ENCODE data around the gene GTPBP3.
"Not testable (repeated sequence)": the region's sequence is repeated elsewhere in the genome, so short reads cannot be mapped to it uniquely, and the experiment has no call there.

The GTPBP3 gene

GRCh38 chr19:17336872-17337674 is at the start of gene GTPBP3:
TSS of gene GTPBP3 (plus strand) at chr19:17337553. CDS start at chr19:17337612, 59 bp downstream.
- H3K4me1 ChIP-seq (ENCODE audit: control insufficient read depth in 1 of 2, insufficient read depth in 2 of 2, low read length in 2 of 2): peaks cover 20 to 36% of the 10 kb centered on the region in 2 donors
- H3K36me3 ChIP-seq (ENCODE audit: control insufficient read depth in 1 of 2, insufficient read depth in 2 of 2, low read length in 2 of 2): peaks cover 0 to 7% of the 10 kb centered on the region in 2 donors
- no peaks in the 10 kb centered on the region for H3K9me3 ChIP-seq (ENCODE audit: control insufficient read depth in 1 of 2, low read length in 2 of 2)

GRCh38 chr19:17289489-17289888 is 47.9 kb upstream of the GTPBP3 start:
- H3K9me3 ChIP-seq (ENCODE audit: control insufficient read depth in 1 of 2, low read length in 2 of 2): no peaks in the 10 kb centered on the region
- H3K27ac ChIP-seq (ENCODE audit: low read depth, low read length): no peak overlapping the region
- H3K4me3 ChIP-seq (ENCODE audit: low read depth in 1 of 2, low read length in 2 of 2): no peak overlapping the region
- H3K9ac ChIP-seq (ENCODE audit: low read depth in 1 of 2, low read length in 2 of 2): no peak overlapping the region
- no peaks in the 10 kb centered on the region for H3K36me3 ChIP-seq (ENCODE audit: control insufficient read depth in 1 of 2, insufficient read depth in 2 of 2, low read length in 2 of 2)
- peaks cover 0 to 9% of the 10 kb centered on the region in 2 donors for H3K4me1 ChIP-seq (ENCODE audit: control insufficient read depth in 1 of 2, insufficient read depth in 2 of 2, low read length in 2 of 2)
- H3K27me3 ChIP-seq (ENCODE audit: control insufficient read depth in 1 of 2, insufficient read depth in 2 of 2, low read length in 2 of 2): peaks cover 0 to 3% of the 10 kb centered on the region in 2 donors

More at GRCh38 chr19:17336872-17337674, at the start of gene GTPBP3:
- Histone ChIP-seq H3K9ac (ENCODE audit: low read depth in 1 of 2, low read length in 2 of 2) (peak within 1 kb of the TSS; percentile 93 to 94), H3K4me3 (ENCODE audit: low read depth in 1 of 2, low read length in 2 of 2) (peak within 1 kb of the TSS; percentile 95 to 99), H3K27me3 (ENCODE audit: control insufficient read depth in 1 of 2, insufficient read depth in 2 of 2, low read length in 2 of 2) (no peaks in the 10 kb centered on the region), H3K27ac (ENCODE audit: low read depth, low read length) (peak within 1 kb of the TSS; percentile 93)

- Histone ChIP-seq H3K36me3 (ENCODE audit: control insufficient read depth in 1 of 2, insufficient read depth in 2 of 2, low read length in 2 of 2) (no peaks in the 10 kb centered on the region), H3K27ac (ENCODE audit: low read depth, low read length) (peak overlapping the region; percentile 25), H3K4me1 (ENCODE audit: control insufficient read depth in 1 of 2, insufficient read depth in 2 of 2, low read length in 2 of 2) (peaks cover 0 to 9% of the 10 kb centered on the region in 2 donors), H3K4me3 (ENCODE audit: low read depth in 1 of 2, low read length in 2 of 2) (peak overlapping the region; percentile 83 to 88), H3K9ac (ENCODE audit: low read depth in 1 of 2, low read length in 2 of 2) (peak overlapping the region; percentile 48 to 64), H3K9me3 (ENCODE audit: control insufficient read depth in 1 of 2, low read length in 2 of 2) (no peaks in the 10 kb centered on the region), H3K27me3 (ENCODE audit: control insufficient read depth in 1 of 2, insufficient read depth in 2 of 2, low read length in 2 of 2) (no peaks in the 10 kb centered on the region)
These were observed 44.9 kb upstream of the GTPBP3 start for GRCh38 chr19:17292301-17293074.

- no peak overlapping the region for H3K27ac ChIP-seq (ENCODE audit: low read depth, low read length)
- no peak overlapping the region for H3K4me3 ChIP-seq (ENCODE audit: low read depth in 1 of 2, low read length in 2 of 2)
- no peaks in the 10 kb centered on the region for H3K36me3 ChIP-seq (ENCODE audit: control insufficient read depth in 1 of 2, insufficient read depth in 2 of 2, low read length in 2 of 2)
- peaks cover 3% of the 10 kb centered on the region in 2 donors for H3K9me3 ChIP-seq (ENCODE audit: control insufficient read depth in 1 of 2, low read length in 2 of 2)
- no peak overlapping the region for H3K9ac ChIP-seq (ENCODE audit: low read depth in 1 of 2, low read length in 2 of 2)
- H3K4me1 ChIP-seq (ENCODE audit: control insufficient read depth in 1 of 2, insufficient read depth in 2 of 2, low read length in 2 of 2): peaks cover 0 to 9% of the 10 kb centered on the region in 2 donors
- no peaks in the 10 kb centered on the region for H3K27me3 ChIP-seq (ENCODE audit: control insufficient read depth in 1 of 2, insufficient read depth in 2 of 2, low read length in 2 of 2)
These were observed 43.7 kb upstream of the GTPBP3 start for GRCh38 chr19:17293605-17294004.

GRCh38 chr19:17294051-17294891 is 43.1 kb upstream of the GTPBP3 start:
- no peak overlapping the region for H3K27ac ChIP-seq (ENCODE audit: low read depth, low read length)
- H3K36me3 ChIP-seq (ENCODE audit: control insufficient read depth in 1 of 2, insufficient read depth in 2 of 2, low read length in 2 of 2): no peaks in the 10 kb centered on the region
- H3K4me1 ChIP-seq (ENCODE audit: control insufficient read depth in 1 of 2, insufficient read depth in 2 of 2, low read length in 2 of 2): peaks cover 0 to 9% of the 10 kb centered on the region in 2 donors
- H3K9ac ChIP-seq (ENCODE audit: low read depth in 1 of 2, low read length in 2 of 2): no peak overlapping the region
- no peak overlapping the region for H3K4me3 ChIP-seq (ENCODE audit: low read depth in 1 of 2, low read length in 2 of 2)
- no peaks in the 10 kb centered on the region for H3K27me3 ChIP-seq (ENCODE audit: control insufficient read depth in 1 of 2, insufficient read depth in 2 of 2, low read length in 2 of 2)
- H3K9me3 ChIP-seq (ENCODE audit: control insufficient read depth in 1 of 2, low read length in 2 of 2): peaks cover 3% of the 10 kb centered on the region in 2 donors

GRCh38 chr19:17295551-17295950 is 41.8 kb upstream of the GTPBP3 start:
- not testable (repeated sequence) for H3K27ac ChIP-seq (ENCODE audit: low read depth, low read length); H3K36me3 ChIP-seq (ENCODE audit: control insufficient read depth in 1 of 2, insufficient read depth in 2 of 2, low read length in 2 of 2); H3K9me3 ChIP-seq (ENCODE audit: control insufficient read depth in 1 of 2, low read length in 2 of 2)

GRCh38 chr19:17296273-17296672 is 41.1 kb upstream of the GTPBP3 start:
- H3K27ac ChIP-seq (ENCODE audit: low read depth, low read length): no peak overlapping the region
- peaks cover 0 to 9% of the 10 kb centered on the region in 2 donors for H3K4me1 ChIP-seq (ENCODE audit: control insufficient read depth in 1 of 2, insufficient read depth in 2 of 2, low read length in 2 of 2)
- H3K27me3 ChIP-seq (ENCODE audit: control insufficient read depth in 1 of 2, insufficient read depth in 2 of 2, low read length in 2 of 2): no peaks in the 10 kb centered on the region
- peaks cover 3% of the 10 kb centered on the region in 2 donors for H3K9me3 ChIP-seq (ENCODE audit: control insufficient read depth in 1 of 2, low read length in 2 of 2)
- H3K9ac ChIP-seq (ENCODE audit: low read depth in 1 of 2, low read length in 2 of 2): no peak overlapping the region
- H3K4me3 ChIP-seq (ENCODE audit: low read depth in 1 of 2, low read length in 2 of 2): no peak overlapping the region
- H3K36me3 ChIP-seq (ENCODE audit: control insufficient read depth in 1 of 2, insufficient read depth in 2 of 2, low read length in 2 of 2): no peaks in the 10 kb centered on the region

More at GRCh38 chr19:17295551-17295950, 41.8 kb upstream of the GTPBP3 start:
- H3K4me1 ChIP-seq (ENCODE audit: control insufficient read depth in 1 of 2, insufficient read depth in 2 of 2, low read length in 2 of 2); H3K9ac ChIP-seq (ENCODE audit: low read depth in 1 of 2, low read length in 2 of 2); H3K4me3 ChIP-seq (ENCODE audit: low read depth in 1 of 2, low read length in 2 of 2); H3K27me3 ChIP-seq (ENCODE audit: control insufficient read depth in 1 of 2, insufficient read depth in 2 of 2, low read length in 2 of 2): not testable (repeated sequence)

GRCh38 chr19:17296976-17297375 is 40.4 kb upstream of the GTPBP3 start:
- Histone ChIP-seq H3K36me3 (ENCODE audit: control insufficient read depth in 1 of 2, insufficient read depth in 2 of 2, low read length in 2 of 2) (no peaks in the 10 kb centered on the region), H3K9ac (ENCODE audit: low read depth in 1 of 2, low read length in 2 of 2) (no peak overlapping the region), H3K27me3 (ENCODE audit: control insufficient read depth in 1 of 2, insufficient read depth in 2 of 2, low read length in 2 of 2) (no peaks in the 10 kb centered on the region), H3K27ac (ENCODE audit: low read depth, low read length) (no peak overlapping the region), H3K4me1 (ENCODE audit: control insufficient read depth in 1 of 2, insufficient read depth in 2 of 2, low read length in 2 of 2) (peaks cover 0 to 7% of the 10 kb centered on the region in 2 donors), H3K9me3 (ENCODE audit: control insufficient read depth in 1 of 2, low read length in 2 of 2) (peaks cover 3% of the 10 kb centered on the region in 2 donors), H3K4me3 (ENCODE audit: low read depth in 1 of 2, low read length in 2 of 2) (no peak overlapping the region)

GRCh38 chr19:17300992-17301619 is 36.2 kb upstream of the GTPBP3 start:
- Histone ChIP-seq H3K36me3 (ENCODE audit: control insufficient read depth in 1 of 2, insufficient read depth in 2 of 2, low read length in 2 of 2) (no peaks in the 10 kb centered on the region), H3K9ac (ENCODE audit: low read depth in 1 of 2, low read length in 2 of 2) (no peak overlapping the region), H3K9me3 (ENCODE audit: control insufficient read depth in 1 of 2, low read length in 2 of 2) (peaks cover 3% of the 10 kb centered on the region in 2 donors), H3K4me1 (ENCODE audit: control insufficient read depth in 1 of 2, insufficient read depth in 2 of 2, low read length in 2 of 2) (peaks cover 16 to 23% of the 10 kb centered on the region in 2 donors), H3K27ac (ENCODE audit: low read depth, low read length) (no peak overlapping the region), H3K4me3 (ENCODE audit: low read depth in 1 of 2, low read length in 2 of 2) (no peak overlapping the region), H3K27me3 (ENCODE audit: control insufficient read depth in 1 of 2, insufficient read depth in 2 of 2, low read length in 2 of 2) (no peaks in the 10 kb centered on the region)
